HG03095 (cell line): ENCODE results near the gene GPR137.

Experiments
- ATAC-seq: cut with Tn5 transposase; IDR thresholded peaks from one replicate; pipeline ENCODE4 v1.9.1; 2021; ENCODE audit warnings: moderate library complexity; ENCODE audit not compliant: unreplicated experiment

Gene GPR137

GRCh38 chr11:64263021-64263946, 22.4 kb upstream of the GPR137 start:
- ATAC-seq, result no peak

GRCh38 chr11:64263947-64264317, 21.7 kb upstream of the GPR137 start:
- no peak for ATAC-seq

- no peak for ATAC-seq
These were observed 21.2 kb upstream of the GPR137 start for GRCh38 chr11:64264371-64264852.

- ATAC-seq, result no peak
These were observed 20.2 kb upstream of the GPR137 start for GRCh38 chr11:64265176-64266160.

GRCh38 chr11:64266339-64266738, 19.3 kb upstream of the GPR137 start:
- ATAC-seq, result no peak

- no peak for ATAC-seq
These were observed 18.3 kb upstream of the GPR137 start for GRCh38 chr11:64267207-64267945.

- no peak for ATAC-seq
These were observed 17.4 kb upstream of the GPR137 start for GRCh38 chr11:64268025-64268892.

- ATAC-seq, result peak; percentile 14
These were observed 16.6 kb upstream of the GPR137 start for GRCh38 chr11:64268893-64269539.

GRCh38 chr11:64269540-64270220, 16.0 kb upstream of the GPR137 start:
- ATAC-seq, result peak; percentile 60

GRCh38 chr11:64275031-64275800, 10.4 kb upstream of the GPR137 start:
- ATAC-seq, result no peak

- no peak for ATAC-seq
These were observed 9.8 kb upstream of the GPR137 start for GRCh38 chr11:64275841-64276240.

- no peak for ATAC-seq
These were observed 8.8 kb upstream of the GPR137 start for GRCh38 chr11:64276653-64277431.

- no peak for ATAC-seq
These were observed 7.0 kb upstream of the GPR137 start for GRCh38 chr11:64278576-64279190.

GRCh38 chr11:64281957-64282770, 3.5 kb upstream of the GPR137 start:
- no peak for ATAC-seq

- ATAC-seq, result no peak
These were observed 2.6 kb upstream of the GPR137 start for GRCh38 chr11:64283092-64283491.
